Keratinocyte (primary cell): Measurements from ENCODE around the gene NEU4.

ENCODE experiments used
- EZH2 ChIP-seq: IDR thresholded peaks from one replicate; pipeline ENCODE4 v1.6.1; 2012; ENCODE audit warnings: inconsistent platforms, mild to moderate bottlenecking, low read length, moderate library complexity
- TF ChIP-seq, protein P1 (sequence below), 3 experiments: IDR thresholded peaks in 1 of 3; conservative IDR thresholded peaks in 1 of 3; optimal IDR thresholded peaks in 1 of 3; 2 replicates in 2 of 3; 3 replicates in 1 of 3; pipeline versions ENCODE3 to v1.5.1; 2011; ENCODE audit warnings: low read length in 3 of 3, mild to moderate bottlenecking in 3 of 3, moderate library complexity in 2 of 3, control low read depth in 1 of 3, inconsistent platforms in 1 of 3; ENCODE audit not compliant: insufficient read depth in 2 of 3; ENCODE audit errors: extremely low read depth in 1 of 3

DNA sequence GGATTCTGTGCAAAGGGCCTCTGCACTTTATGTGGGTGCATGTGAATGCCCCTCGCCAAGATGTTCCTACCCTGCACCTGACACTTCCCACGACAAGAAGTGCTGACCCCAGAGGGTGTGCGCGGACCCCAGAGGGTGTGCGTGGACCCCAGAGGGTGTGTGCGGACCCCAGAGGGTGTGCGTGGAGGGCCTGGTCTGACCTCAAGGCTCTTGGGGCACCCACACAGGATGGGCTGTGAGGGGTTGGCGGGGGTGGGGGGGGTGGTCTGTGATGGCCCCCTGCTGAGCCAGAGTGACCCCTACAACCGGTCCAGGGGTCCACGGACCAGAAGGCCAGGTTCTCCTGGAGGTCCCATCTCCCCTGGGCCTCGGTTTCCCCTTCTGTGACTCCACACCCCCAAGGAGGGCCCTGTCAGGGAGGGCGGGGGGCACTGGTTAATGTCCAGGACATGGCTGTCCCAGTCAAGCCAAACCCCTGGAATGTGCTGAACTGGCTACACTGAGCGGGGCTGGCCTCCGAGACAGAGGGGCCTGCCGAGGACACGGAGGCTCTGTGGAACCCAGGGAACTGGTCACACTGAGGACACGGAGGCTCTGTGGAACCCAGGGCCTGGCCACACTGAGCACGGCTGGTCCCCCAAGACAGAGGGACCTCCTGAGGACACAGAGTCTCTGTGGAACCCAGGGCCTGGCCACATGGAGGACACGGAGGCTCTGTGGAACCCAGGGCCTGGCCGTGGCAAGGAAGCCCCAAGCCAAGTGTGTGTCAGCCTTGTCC is 3.1 kb downstream of the NEU4 start:
- TF ChIP-seq EZH2: no peak
- TF ChIP-seq, protein P1, sequence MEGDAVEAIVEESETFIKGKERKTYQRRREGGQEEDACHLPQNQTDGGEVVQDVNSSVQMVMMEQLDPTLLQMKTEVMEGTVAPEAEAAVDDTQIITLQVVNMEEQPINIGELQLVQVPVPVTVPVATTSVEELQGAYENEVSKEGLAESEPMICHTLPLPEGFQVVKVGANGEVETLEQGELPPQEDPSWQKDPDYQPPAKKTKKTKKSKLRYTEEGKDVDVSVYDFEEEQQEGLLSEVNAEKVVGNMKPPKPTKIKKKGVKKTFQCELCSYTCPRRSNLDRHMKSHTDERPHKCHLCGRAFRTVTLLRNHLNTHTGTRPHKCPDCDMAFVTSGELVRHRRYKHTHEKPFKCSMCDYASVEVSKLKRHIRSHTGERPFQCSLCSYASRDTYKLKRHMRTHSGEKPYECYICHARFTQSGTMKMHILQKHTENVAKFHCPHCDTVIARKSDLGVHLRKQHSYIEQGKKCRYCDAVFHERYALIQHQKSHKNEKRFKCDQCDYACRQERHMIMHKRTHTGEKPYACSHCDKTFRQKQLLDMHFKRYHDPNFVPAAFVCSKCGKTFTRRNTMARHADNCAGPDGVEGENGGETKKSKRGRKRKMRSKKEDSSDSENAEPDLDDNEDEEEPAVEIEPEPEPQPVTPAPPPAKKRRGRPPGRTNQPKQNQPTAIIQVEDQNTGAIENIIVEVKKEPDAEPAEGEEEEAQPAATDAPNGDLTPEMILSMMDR (optimal IDR thresholded peaks at IDR 0.05 in 1 of 3, IDR thresholded peaks at IDR 0.05 in 1 of 3, conservative IDR thresholded peaks at IDR 0.05 in 1 of 3; ENCODE audit: extremely low read depth in 1 of 3, insufficient read depth in 2 of 3, low read length in 3 of 3): no peak
